ENCODE data around the gene TUBB6.

DNA sequence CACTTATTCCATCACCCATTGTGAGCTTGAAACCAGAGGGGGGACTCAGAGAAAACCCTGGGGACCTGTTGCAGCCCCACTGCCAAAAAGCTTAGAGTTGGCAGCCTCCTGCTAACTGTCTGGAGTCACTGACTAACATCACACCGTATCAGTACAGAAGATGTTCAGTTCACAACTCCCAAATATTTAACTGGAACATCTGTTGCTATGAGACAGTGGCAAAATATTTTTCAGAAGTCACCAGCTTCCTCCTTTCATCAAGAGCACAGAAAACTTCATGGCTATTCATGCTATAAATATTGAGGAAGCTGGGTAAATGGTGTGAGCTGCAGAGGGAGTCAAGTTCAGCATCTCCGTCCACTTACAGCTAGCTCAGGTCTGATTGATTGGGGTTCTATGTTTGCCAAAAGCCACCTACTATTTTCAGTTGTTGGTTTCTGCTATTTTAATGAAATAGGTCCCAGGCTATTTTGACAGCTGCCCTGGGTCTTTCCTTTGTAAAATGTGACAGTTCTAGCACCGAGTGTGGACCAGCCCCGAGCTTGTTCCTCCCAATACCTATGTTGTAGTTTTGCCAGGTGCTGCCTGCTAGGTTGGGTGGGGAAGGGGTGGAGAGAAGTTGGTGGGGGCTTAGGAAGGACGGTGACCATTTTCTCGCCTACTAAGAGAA lies 9.8 kb downstream of the TUBB6 start:
- no peak for TF ChIP-seq ZNF513 (tag by site-specific recombination; IDR thresholded peaks at IDR 0.05)
- no peak for TF ChIP-seq CTCF (tag by site-specific recombination; IDR thresholded peaks at IDR 0.05)
- TF ChIP-seq ZBTB1 (tag by site-specific recombination; IDR thresholded peaks at IDR 0.05), result no peak
- TF ChIP-seq ZNF707 (tag by site-specific recombination; IDR thresholded peaks at IDR 0.05), result no peak
- TF ChIP-seq ZNF274 (IDR thresholded peaks at IDR 0.05; ENCODE audit: low read length), result no peak
- TF ChIP-seq ZNF274 (tag by site-specific recombination; IDR thresholded peaks at IDR 0.05; ENCODE audit: borderline replicate concordance), result no peak
- no peak for TF ChIP-seq ZNF350 (tag by site-specific recombination; IDR thresholded peaks at IDR 0.05)
- no peak for TF ChIP-seq OVOL3 (tag by site-specific recombination; IDR thresholded peaks at IDR 0.05)
- no peak for TF ChIP-seq OSR2 (tag by site-specific recombination; IDR thresholded peaks at IDR 0.05)
